RCC 7860 (cell line): ENCODE measurements around the gene MYCBPAP.

ENCODE experiments used
- DNase-seq: peaks from one replicate; pipeline ENCODE4 v3.0.0-alpha.2; 2015; ENCODE audit warnings: low spot score
- FAIRE-seq: peaks from 2 replicates; lab custom pipeline; 2012; peaks lifted over from hg19 to GRCh38; lab: Jason Lieb, UNC

MYCBPAP gene

DNA sequence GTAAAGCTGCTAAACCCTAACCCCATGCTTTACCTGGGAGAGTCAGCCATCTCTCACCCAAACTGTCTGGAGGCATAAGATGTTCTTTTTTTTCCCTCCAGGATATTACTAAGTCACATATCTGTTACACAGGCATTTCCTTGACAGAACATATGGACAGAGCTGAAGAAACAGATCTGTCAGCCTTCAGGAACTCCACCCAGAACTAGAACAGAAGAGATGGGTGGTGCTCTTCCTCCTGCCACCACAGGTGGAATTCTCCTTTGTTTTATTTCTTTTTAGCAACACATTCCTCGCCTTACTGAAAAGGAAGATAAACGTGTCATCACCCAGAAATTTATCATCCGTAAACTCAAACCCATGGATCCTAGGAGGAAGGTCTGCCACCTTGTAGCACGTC is 8.8 kb downstream of the MYCBPAP start:
- FAIRE-seq (no peak), DNase-seq (no peak)

DNA sequence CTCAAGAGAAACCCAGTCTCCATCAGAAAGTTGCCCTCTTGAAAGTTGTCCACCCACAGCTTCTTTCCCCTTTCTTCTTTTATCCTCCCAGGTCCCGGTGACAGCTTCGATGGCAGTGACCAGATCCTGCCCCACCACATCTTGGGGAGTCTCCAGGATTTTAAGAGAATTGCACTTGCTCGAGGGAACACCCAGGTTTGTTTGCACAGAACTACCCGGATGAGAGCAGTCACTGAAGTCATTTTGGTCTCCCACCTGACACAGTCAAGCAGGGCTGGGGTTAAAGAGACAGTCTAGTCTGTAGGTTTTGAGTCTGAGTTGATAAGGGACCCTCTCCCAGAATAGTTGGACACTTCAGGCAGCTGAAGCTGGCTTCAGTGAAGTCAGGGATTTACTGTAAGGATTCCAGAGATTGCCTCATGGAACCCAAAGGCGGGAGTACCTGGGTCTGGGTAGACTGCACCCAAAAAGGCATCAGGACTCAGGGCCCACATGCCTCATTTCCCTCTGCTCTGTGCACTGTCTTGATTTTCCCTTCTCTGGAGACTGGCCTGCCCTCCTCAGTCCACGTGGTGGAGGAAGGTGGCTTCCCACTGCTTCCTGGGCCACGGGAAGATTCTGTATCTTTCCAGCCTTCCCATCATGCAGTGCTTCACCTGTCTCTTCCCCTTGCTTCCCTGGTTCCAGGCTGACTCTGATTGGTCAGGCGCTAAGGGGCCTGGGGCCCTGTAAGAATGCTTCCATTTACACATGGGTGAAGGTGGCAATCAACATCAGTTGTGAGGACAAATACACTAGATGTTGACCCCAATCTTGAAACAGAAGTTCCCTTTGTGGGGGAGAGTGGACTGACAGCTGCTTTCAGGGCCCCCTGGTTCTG is 9.5 kb downstream of the MYCBPAP start:
- FAIRE-seq (no peak), DNase-seq (no peak)

DNA sequence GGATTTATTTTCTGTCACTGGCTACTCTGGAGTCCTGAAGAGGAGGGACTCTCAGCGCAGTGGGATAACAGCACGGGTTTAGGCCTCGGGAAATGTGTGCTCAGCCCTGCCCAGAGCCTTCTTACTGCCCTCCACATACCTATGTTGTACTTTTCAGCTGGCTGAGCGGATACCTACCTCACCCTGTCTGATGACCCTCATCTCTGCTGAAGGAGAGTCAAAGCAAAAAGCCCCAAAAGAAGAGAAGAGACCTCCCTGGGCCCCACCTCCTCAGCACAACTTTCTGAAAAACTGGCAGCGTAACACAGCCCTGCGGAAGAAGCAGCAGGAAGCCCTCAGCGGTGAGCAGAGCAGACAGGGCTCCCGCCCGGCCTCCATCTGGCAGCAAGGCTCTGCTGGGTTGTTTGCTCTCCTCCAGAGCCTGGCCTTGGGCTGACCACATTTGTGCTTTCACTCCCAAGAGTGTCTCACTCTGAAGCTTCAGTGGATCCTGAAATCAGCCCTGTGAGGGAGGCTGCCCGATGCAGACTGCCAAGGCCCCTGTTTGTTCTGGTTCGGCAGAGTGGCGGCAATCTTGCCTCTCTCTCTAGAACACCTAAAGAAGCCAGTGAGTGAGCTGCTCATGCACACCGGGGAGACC is 10.3 kb downstream of the MYCBPAP start:
- no peak for FAIRE-seq
- no peak for DNase-seq

DNA sequence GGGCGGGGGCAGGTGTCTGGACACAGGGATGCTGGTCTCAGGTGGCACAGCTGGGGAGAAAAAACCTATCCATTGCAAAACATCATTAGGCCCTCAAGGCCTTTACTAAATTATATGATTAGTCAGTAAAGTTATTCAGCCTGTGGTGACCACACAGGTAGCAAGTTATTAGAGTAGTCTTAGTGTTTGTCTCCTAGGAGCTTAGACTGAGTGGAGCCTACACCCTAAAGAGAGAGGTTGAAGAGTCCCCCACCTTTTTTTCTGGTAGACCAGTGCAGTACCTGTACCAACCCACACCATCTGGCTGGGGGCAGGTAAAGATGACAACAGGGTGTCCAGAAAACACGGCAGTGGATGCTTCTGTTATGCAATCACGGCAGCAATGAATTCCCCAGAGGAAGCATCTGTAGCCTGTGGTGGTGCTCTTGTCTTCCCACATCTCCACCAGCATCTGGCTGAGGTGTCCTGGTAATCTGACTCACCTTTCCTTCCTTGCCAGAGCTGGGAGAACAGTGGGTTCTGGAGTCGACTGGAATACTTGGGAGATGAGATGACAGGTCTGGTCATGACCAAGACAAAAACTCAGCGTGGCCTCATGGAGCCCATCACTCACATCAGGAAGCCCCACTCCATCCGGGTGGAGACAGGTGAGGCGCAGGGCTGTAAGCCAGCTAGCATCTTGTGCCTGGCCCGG is 11.0 kb downstream of the MYCBPAP start:
- FAIRE-seq (no peak), DNase-seq (no peak)

DNA sequence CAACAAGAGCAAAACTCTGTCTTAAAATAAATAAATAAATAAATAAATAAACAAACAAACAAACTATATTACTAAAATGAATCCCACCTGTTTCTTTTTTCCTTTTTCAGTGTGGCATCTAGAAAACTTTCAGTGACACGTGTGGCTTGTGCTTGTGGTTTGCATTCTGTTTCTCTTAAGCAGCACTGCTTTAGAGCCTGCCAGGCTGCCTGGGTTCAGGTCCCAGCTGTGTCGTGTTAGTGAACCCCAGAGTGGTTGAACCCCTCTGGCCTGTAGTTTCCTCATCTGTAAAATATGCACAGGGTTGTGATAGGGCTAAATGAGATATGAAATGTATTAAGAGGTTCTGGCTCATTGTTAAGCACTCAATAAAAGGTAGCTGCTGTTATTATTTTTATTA is 12.2 kb downstream of the MYCBPAP start:
- no peak for FAIRE-seq

DNA sequence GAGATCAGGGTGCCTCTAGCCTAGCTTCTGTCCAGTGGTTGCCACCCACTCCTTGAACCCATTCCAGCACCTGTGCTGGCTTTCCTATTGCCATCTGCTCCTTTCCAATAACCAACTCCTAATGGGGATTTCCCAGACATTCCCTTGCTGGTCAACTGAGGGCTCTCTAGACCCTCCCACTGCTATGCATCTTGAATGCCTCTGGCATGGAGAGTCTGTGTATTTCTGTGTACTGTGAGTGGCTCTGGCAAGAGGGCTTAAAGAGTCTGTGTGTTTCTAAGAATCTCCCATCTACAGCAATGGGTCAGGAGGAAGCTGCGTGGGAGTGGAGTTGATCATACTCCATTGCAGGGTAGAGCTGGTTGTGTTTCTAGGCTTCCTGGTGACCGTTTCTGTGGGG is 13.3 kb downstream of the MYCBPAP start:
- DNase-seq (no peak), FAIRE-seq (no peak)

More for the DNA sequence above, 12.2 kb downstream of the MYCBPAP start:
- DNase-seq, result no peak

DNA sequence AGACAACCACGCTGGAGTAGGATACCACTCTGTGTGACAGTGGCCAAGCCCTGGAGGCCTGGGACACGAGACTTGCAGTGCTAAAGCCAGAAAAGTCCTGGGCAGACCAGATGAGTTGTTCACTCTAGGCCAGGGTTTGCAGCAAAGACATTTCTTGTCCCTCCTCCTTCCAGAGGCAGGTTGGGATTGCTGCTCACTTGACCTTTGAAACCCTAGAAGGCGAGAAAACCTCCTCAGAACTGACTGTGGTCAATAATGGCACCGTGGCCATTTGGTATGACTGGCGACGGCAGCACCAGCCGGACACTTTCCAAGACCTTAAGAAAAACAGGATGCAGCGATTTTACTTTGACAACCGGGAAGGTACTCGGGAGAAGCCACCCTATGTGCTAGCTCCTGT is 14.5 kb downstream of the MYCBPAP start:
- no peak for DNase-seq
- FAIRE-seq, result no peak

DNA sequence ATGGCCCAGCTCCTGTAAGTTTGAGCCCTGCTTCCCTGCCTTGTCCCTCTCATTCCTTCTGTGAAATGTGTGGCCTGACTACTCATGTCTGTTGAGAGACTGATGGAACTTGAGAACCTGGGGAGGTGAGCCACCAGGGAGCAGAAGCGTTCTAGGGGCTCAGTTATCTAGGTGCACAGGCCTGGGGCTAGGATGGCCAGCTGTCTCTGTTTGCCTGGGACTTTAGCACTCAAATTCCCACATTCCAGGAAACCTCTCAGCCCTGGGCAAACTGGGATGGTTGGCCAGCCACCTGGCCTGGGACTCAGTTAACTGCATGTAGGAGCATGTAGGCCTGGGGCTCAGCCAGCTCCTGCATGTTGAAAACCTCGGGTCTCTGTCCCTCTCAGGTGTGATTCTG is 15.0 kb downstream of the MYCBPAP start:
- FAIRE-seq (no peak), DNase-seq (no peak)

DNA sequence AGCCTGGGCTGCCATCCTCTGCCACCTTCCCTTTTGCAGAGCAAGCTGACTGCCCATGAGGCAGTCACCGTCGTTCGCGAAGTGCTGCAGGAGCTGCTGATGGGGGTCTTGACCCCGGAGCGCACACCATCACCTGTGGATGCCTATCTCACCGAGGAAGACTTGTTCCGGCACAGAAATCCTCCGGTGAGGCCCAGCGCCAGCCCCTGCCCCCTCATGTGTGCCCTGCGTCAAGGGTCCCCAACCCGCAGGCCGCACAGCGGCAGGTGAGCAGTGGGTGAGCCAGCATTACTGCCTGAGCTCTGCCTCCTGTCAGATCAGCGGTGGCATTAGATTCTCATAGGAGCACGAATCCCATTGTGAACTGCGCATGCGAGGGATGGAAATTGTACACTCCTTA is 16.6 kb downstream of the MYCBPAP start:
- FAIRE-seq, result no peak

DNA sequence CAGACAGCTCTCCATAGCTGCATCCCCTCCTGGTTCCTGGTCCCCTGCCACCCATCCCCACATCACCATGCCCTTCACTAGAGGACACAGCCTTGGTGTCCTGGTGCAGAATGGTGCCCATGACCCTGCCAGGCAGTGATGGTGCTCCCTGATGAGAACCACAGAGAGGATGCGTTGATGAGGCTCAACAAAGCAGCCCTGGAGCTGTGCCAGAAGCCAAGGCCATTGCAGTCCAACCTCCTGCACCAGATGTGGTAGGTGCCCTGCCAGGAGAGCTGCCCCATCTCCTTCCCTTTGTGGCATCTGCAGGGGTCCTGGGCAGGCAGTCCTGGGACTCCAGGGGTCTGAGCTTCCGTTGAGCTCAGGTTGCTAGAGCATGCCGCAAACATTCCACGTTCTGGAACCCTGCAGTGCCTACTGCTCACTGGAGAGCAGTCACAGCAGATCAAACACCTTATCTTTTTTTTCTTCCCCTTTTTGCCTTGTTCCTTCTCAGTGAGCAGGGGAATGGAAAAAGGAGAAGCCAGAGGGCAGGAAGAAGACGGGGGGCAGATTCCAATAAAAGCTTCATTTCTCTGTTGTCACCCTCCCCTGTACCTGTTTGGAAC is 19.0 kb downstream of the MYCBPAP start:
- no peak for DNase-seq
- no peak for FAIRE-seq

More for the DNA sequence above, 16.6 kb downstream of the MYCBPAP start:
- DNase-seq, result no peak

DNA sequence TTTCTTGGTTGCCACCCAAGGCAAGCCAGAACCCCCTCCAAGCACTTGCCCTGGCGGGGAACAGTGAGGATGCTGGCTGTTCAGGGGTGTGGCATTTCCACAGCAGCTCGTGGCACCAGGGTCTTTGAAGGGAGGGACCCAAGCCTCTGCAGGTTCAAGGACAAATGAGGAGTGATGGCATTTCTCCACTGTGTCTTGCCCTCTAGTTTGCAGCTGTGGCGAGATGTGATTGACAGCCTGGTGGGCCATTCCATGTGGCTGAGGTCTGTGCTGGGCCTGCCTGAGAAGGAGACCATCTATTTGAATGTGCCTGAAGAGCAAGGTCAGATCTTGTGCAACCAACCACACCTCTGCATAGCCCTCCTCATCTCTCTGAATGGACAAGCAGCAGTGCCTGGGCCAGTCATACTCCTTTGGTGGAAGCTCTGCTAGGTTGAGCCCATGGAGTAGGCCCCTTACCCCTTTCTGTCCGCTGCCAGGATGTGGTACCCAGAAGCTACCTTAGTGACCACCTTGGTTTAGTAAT is 19.8 kb downstream of the MYCBPAP start:
- FAIRE-seq (no peak), DNase-seq (no peak)

DNA sequence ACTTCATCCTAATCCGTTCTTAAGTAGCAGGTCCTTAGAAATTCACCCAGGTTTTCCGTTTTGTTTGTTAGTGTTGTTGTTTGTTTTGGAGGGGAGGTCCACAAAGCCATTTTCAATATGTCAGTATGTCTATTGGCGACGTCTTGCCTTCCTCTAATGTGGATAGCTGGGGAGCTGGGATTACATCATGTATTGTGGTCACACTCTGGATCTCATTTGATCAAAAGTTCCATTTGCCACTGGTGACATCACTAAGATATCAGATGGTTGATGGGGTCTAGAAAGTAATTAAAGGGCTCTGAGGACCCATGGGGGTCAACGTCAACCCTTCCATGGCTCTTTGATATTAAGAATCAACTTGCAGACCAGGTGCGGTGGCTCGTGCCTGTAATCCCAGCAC is 21.6 kb downstream of the MYCBPAP start:
- FAIRE-seq (no peak), DNase-seq (no peak)

DNA sequence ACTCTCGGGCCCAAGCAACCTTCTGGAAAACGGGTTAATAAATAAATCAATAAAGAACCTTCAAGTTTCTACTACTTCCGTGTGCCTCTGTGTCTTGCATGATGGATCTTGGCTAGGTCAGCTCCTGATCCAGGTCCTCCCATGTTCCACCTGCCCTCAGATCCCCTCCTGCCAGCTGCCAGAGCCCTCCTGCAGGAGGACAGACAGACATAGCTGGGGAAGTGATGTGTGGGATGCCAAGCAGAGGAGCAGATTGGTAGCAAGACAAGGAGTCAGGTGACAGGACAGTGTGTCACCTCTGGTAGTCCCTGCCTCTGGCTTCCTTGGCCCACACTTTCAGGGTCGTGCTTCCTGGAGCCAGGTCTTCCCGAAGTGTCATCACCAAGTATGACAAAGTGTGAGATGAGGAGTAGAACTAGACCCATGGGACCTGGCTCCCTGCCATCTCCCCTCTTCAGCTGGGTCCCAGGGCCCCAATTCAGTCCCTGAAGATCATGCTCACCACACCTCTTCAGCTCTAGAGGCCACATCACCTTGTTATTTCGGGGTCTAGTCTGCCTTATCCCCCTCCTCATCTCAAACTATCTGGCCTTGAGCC is 23.3 kb downstream of the MYCBPAP start:
- no peak for DNase-seq
- FAIRE-seq, result no peak

DNA sequence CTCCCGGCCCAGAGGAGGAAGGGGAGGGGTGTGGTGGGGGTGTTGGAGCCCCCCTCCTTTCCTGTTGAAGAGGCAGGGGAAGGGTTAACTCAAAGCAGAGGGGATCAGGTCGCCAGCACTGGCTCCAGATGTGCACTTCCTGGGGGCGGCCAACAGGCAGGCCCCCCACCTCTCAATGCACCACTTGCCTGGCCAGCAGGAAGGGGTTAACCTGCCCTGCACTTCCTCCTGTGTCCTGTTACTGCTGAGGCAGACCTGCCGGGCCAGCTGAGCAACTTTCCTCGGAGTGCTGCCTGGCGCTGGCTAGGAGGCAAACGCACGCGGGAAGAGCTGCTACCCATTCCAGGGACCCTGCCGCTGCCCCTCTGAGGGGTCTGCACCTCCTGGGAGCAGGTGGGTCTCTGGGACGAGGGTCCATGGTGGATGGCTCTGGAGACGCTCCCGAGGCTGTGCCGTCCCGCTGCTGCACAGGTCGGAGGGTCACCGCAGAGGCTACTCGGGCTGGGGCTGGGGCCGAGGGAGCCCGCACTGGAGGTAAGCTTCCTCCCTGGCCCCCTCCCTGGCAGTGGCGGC is 24.3 kb downstream of the MYCBPAP start, which contains the start of gene EPN3:
Gene EPN3, plus strand, starts transcription at position 284 of the 573 bp plus-strand sequence. CDS start 3,822 bp downstream, outside the sequence.
- FAIRE-seq (no peak), DNase-seq (no peak)

DNA sequence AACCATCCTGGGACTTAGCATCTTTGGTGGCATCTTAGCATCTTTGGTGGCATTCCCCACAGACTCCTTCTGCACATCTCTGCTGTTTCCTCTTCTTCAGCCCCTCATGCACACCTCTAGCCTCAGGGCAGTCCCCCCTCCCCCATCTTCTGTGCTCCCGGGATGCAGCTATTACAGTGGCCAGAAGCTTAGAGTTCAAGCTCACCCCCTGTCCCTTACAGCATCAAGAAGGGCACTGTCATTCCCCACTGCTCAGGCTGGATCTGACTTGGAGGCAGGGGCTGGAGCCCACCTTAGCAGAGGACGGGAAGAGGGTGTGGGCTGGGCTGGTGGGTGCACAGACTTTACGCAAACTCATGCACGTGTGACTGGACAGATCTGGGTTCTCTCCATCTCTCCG is 24.9 kb downstream of the MYCBPAP start:
- DNase-seq, result no peak
- no peak for FAIRE-seq

DNA sequence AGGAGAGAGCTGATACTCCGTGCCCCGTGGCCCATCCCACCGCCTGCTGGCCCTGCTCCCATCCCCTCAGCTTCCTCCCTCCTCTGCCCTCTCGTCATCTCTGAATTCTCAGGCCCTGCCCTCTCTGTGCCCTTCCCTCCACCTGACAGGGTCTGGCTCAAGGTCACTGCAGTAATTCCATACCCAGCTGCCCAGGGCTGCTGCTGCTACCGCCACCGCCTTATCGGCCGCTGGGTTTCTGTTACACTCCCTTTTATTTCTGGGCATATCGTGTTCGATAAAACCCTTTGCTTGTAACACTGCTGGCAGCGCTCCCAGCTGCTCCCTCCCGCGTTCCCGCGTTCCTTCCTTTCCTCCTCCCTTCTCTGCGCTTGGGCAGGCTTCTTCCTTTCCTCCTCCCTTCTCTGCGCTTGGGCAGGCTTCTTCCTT is 25.5 kb downstream of the MYCBPAP start:
- no peak for DNase-seq
- no peak for FAIRE-seq

DNA sequence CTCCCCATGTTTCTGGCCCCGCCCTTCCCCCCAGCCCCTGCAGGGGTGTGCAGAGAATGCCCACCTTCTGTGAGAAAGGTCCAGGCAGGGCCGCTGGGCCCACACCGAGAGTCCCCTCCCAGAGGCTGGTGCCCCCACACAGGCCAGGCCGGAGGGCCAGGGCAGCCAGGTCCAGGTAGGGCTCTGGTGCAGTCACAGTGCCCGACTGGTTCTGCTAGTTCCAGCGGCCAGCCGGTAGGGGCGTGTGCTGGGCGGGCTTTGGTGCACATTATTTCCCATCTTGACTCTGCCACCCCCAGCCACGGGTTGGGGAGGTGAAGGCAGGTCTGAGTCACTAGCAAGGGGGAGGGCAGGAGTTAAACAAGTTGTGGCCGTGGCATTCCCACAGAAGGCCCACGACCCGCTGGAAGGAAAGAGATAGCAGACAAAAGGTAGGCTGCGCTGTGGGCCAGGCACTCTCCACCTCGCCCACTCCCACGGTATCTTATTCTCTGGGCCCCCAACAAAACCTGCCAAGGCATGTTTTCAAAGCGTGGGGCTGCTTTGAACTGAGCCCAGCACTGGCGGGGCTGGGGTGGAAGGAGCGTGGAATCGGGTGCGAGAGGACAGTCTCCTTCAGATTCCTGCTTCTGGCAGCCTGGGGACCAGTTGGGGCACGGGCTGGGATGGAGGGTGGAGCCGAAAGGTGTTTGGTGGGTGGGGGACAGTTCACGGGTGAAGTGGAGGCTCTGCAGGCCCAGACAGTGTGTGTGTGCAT is 26.2 kb downstream of the MYCBPAP start:
- FAIRE-seq, result no peak

DNA sequence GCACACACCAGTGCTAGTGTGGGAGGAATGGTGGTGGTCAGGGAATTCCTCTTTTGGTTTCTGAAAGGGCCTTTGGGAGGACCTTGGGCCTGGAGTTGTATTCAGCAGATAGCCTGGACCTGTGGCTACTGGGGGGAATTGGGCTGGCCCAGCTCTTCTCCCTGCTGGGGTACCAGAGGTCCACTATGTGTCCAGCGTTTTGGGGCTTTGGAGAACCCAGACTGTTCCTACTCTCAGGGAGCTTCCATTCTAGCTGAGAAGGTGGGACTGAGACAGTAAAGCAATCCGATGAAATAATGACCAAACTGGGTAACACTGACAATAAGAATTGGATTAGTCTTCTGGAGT is 26.7 kb downstream of the MYCBPAP start:
- no peak for FAIRE-seq
- DNase-seq, result no peak

More for the DNA sequence above, 26.2 kb downstream of the MYCBPAP start:
- peak; percentile 16 for DNase-seq

DNA sequence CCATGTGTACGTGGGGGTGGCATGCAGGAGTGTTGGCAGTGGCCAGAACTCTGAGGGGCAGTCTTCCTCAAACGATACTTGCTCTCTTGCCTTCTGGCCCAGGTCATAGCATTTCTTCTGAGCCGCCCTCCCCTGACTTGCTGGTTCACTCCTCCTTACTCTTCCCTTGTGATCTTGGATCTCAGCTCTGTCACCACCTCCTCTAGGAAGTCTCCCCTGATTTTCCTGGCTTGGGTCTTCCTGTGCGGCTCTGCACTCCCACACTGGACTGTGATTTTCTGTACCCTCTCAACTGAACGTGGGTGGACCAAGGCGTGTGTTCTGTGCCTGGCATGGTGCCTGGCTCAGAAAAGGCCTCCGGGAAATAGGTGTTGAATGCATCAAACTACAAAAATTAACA is 27.2 kb downstream of the MYCBPAP start:
- FAIRE-seq, result no peak

More for the DNA sequence above, 27.2 kb downstream of the MYCBPAP start:
- no peak for DNase-seq
